Activated T-helper 9 cell treated with anti-CD3 and anti-CD28 coated beads, Interleukin-2, amount 50 U/mL, for 16 hours (primary cell): ENCODE measurements around the gene KIAA0930.
"Not testable (repeated sequence)": the region's sequence is repeated elsewhere in the genome, so short reads cannot be mapped to it uniquely, and the experiment has no call there.

Experiments
- DNase-seq: peaks from one replicate; pipeline ENCODE4 v3.0.0-alpha.2; 2020; ENCODE audit warnings: low read depth

Gene KIAA0930

DNA sequence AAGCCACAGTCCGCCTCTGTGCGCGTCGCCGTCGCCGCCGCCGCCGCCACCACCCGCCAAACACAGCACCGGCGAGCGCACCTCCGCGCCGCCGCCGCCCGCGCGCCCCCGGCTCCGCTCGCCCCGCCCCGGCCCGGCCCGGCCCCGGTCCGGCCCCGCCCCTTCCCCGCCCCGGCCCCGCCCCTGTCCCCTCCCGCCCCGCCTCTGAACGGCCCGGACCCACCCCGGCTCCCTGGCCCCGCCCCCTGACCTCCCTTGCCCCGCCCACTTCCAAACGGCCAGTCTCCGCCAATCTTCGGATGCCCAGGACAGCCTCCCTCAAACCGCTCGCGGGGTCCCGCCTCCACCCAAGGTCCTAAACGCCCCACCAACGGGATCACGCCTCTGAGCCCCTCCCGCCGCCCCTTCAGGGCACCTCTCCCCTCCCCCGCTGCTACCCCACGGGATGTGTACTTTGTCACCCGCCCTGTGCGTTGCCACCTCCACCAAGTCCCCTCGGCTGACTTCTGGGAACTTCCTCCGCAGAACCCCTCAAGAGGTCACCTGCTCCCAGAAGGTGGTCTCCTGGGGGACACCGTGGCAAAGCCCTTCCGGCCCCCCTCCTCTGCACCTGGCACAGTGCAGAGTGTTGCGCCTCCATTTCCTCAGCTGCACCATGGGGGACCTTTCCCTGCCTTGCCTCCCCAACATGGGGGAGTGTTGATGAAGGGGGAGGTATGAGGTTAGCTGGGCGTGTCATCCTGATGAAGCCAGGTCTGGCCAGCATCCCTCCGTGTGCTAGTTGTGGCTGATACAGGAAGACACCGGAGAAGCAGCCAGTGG is at the start of gene KIAA0930:
Gene KIAA0930, minus strand, starts transcription at position 85 of the 822 bp plus-strand sequence. CDS start 191 bp downstream, outside the sequence.
- peak; percentile 73 for DNase-seq

DNA sequence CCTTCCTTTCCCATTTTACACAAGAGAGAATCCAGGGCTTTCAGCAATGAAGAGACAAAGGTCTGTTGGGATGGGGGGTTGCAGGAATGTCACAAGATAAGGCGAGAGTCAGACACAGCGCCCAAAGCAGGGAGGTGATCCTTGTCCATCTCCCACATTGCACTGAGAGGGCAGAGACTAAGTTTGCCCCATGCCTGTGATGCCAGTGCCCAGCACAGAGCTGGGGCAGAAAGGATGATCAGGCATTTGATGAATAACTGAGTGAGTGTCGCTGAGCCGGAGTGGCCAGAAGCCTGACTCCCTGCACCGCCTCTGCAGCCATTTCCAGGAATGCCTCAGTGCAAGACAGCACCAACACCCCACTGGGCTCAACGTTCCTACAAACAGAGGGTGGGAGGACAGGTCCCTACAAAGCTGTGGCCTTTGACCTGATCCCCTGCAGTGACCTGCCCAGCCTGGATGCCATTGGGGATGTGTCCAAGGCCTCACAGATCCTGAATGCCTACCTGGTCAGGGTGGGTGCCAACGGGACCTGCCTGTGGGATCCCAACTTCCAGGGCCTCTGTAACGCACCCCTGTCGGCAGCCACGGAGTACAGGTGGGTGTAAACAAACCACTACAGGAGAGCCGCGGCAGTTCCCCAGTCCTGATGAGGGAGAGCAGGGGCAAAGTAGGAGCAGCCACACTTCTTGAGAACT is 46.3 kb upstream of the KIAA0930 start:
- DNase-seq, result no peak

DNA sequence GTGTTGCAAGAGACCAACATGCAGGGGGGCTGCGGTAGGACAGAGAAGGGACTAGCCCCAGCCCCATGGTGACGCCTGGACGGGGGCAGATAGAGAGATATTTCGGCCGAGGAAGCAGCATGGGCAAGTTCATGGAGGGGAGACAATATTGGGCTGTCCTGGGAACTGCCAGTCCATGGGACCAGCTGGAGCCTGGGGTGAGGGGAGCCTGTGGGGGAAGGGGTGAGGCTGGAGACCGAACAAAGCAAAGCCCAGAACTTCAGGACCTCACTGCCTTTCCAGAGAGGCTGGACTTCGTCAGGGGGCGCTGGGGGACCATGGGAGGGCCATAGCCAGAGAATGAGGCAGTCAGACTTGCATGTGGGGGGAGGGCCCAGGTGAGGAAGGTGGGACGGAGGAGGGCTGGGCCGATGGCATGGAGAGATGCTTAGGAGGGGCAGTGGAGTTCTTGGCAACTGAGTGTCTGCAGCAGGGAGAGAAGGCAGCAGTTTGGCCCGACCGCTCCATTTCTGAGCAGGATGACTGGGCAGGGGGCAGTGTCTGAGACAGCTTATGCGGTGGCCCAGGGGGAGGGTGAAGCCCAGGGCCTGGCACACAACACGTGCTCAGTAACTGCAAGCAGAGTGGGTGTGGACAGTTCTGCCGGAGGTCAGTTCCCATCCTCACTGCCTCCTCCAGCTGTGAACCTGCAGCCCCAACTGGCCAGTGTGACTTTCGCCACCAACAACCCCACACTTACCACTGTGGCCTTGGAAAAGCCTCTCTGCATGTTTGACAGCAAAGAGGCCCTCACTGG is 44.8 kb upstream of the KIAA0930 start:
- no peak for DNase-seq

DNA sequence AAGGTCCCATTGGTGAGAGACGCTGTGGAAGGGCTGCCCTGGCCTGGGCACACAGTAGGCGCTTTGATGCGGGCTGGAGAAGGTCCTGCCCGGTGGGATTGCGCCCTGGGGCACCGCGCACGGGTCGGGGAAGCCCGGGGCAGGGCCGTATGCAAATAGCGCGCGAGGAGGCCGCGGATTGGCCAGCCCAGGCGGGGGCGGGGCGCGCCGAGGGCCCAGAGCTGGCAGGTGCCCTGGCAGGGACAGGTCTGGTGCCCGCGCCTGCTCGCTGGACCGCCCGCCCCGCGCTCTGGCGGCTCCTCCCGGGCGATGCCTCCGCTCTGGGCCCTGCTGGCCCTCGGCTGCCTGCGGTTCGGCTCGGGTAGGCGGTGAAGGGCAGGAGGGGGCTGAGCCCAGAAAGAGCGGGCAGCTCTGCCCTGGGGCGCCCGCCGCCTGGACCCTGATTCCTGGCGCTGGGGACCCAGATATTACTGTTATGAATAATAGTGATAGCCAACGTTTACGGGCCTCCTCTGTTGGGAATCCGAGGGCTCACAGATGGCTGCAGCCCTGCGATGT is 44.1 kb upstream of the KIAA0930 start, which contains the start of gene UPK3A:
Gene UPK3A, plus strand, starts transcription at position 245 of the 558 bp plus-strand sequence. Its CDS starts 65 bp downstream, at position 310.
- DNase-seq, result peak; percentile 39

DNA sequence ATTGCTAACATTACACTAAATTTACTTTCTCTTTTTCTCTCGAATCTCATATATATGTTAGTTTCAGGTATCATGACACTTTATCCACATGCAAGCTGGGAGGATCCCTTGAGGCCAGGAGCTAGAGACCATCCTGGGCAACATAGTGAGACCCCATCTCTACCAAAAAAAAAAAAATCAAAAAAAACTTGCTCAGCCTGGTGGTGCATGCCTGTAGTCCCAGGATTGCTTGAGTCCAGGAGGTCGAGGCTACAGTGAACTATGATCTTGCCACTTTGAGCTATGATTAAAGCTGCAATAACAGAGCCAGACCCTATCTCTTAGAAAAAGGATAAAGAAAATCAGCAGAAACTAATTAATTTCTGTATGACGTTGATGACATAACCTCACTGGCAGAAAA is 40.3 kb upstream of the KIAA0930 start:
- DNase-seq, result no peak

DNA sequence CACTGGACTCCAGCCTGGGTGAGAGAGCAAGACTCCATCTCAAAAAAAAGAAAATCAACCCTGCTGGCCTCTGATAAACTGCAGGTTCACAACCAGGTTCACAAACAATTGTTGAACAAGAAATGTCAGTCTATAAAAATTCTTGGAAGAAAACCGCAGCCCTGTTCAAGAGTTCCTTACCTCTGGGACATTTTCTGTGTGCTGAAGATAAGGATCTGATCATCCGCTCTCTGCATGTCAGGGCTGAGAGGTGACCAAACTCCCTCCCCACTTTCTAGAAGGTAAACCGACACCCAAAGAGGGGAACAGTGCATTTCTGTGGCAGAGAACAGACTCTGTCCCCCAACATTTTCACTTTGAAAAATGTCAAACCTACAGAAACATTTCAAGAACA is 39.9 kb upstream of the KIAA0930 start:
- DNase-seq, result no peak

DNA sequence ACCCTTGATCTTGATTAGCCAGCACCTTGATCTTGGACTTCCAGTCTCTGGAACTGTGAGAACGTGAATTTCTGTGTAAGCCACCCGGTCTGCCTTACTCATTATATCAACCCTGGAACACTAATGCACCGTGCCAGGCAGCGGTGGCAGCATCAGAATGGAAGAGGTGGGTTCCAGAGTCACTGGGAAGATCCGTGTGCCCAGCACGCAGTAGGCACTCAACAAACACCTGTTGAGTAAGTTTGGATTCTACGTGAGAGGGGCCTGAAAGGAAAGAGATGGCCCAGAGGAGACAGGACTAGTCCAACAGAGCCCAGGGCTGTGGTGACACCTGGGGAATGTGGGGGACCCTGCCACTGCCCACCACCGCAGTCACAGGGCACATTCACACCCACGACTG is 37.4 kb upstream of the KIAA0930 start:
- no peak for DNase-seq

DNA sequence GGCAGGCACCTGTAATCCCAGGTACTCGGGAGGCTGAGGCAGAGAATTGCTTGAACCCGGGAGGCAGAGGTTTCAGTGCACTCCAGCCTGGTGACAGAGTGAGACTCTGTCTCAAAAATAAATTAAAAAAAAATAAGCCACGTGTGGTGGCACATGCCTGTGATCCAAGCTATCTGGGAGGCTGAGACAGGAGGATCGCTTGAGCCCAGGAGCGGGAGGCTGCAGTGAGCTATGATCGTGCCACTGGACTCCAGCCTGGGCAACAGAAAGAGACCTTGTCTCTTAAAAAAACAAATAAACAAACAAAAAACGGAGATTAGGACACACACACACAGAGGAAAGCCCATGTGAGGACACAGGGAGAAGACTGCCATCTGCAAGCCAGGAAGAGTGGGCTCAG is 37.0 kb upstream of the KIAA0930 start:
- not testable (repeated sequence) for DNase-seq

DNA sequence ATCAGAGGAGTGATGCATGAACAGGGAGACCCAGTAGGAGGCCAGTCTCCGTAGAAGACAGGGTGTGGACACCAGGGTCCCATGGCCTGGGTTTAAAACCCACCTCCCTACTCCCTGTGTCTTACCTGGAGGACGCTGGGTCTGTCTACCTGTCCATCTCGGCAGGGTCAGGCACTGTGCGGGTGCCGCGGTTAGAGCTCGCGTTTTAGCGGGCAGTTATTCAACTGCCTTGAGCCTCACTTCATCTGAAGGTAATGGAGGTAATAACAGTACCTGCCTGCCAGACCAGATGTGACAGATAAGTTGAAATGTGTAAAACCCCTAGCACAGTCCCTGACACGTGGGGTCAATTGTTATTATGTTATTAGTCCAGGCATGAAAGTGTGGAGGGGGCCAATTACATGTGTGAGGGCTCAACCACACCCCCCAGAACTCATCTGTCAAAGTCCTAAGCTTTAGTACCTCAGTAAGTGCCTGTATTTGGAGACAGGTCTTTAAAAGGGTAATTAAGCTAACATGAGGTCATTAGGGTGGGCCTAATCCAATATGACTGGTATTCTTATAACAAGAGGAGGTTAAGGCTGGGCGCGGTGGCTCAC is 35.9 kb upstream of the KIAA0930 start:
- DNase-seq, result no peak

DNA sequence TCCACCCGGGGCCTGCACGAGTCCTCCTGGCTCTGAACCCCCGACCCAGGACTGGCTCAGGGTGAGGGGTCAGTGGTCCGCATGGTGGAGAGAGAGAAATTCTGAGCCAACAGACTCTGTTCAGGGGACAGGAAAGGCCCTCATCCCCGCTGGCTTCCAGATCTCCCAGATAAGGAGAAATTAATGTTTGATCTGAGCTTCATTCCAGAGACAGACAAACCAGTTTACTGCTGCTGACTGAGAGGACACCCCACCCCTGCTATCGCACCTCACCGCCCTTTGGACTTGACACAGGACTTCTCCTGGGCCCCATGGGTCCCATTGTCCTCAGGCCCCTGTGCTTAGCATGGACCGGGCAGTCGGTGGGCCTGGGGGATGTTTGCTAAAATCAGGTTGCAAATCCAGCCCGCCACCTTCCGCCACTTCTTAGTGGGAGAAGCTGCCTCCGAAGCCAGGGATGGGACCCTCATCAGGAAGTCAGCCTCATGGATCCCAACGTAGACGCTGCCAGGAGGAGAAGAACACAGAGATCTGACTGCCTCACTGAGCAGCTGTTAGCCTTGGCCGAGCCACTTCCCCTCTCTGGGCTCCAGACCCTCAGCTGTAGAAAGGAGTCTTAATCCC is 32.9 kb upstream of the KIAA0930 start:
- DNase-seq, result no peak

DNA sequence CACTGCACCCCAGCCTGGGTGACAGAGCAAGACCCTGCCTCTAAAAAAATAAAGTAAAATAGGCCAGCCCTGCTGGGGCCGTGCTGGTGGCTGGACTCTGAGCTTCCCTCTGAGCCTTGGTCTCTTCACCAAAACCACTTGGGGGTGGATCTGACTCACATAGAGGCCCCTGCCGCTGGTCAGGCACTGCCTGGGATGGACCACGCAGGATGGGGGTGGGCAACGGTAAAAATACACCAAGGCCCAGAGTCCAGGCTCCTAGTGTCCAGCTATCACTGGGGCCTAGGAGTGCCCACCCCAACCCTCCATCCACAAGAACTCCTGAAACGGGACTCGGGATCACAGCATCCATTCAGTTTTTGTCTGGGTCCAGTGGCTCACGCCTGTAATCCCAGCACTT is 31.8 kb upstream of the KIAA0930 start:
- no peak for DNase-seq

DNA sequence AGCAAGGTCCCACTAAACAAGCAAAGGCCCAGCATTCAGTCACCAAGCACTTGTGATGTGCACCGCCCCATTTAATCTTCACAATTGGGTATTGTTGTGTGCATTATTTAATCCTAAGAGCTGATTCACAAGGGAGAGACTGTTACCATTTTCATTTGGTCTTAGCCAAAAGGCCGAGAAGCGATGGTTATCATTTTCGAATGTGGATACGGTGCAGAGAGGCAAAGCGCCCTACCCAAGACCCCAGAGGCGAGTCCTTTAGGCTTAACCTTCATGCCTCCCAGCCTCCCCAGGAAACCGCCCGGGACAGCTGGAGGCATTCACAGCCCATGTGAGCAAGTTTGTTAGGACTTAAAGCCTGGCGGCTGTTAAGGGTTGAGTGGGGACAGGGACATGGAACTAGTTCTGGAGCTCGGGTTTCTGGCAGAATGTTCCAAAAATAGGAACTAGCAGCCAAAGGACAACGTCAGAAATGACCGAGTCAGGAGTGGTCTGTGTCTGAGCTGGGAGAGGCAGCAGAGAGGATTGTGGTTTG is 31.0 kb upstream of the KIAA0930 start:
- no peak for DNase-seq

DNA sequence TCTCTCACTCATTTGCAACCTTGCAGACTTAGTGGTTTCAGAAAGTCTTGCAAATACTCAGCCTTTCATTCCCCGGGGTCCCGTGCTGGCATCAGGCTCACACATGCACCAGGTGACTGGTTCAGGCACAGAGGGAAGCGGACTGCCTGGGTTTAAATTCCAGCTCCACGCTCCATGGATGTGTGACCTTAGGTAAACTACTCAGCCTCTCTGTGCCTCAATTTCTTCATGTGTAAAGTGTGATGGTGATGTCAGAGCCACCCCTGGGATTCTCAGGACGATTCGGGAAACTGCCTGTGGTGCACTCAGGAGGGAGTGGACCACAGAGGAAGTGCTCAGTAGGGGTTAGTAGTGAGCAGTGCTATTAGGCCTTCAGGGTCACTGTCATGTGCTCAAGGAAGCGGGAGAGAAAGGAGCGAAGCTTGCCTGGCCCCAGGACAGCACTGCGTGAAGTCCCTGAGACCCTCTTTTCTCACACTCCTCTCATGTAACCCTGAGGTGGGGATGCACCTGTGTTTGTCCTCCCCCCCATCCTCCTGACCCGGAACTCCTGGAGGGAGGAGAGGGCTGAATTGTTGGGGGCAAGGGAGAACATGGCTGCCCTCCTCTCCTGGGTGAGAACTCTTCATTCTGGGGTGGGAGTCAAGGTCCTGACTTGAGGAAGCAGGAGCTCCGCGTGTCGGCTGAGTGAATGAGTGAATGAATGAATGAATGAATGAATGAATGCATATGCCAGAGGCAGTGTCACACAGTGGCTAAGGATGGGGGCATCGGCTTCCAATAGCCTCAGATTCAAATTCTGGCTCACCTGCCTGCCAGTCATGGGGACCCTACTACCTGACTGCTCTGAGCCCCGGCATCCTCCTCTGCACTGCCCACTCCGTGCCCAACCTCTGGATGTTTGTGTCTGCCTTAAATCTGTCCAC is 29.7 kb upstream of the KIAA0930 start:
- no peak for DNase-seq

DNA sequence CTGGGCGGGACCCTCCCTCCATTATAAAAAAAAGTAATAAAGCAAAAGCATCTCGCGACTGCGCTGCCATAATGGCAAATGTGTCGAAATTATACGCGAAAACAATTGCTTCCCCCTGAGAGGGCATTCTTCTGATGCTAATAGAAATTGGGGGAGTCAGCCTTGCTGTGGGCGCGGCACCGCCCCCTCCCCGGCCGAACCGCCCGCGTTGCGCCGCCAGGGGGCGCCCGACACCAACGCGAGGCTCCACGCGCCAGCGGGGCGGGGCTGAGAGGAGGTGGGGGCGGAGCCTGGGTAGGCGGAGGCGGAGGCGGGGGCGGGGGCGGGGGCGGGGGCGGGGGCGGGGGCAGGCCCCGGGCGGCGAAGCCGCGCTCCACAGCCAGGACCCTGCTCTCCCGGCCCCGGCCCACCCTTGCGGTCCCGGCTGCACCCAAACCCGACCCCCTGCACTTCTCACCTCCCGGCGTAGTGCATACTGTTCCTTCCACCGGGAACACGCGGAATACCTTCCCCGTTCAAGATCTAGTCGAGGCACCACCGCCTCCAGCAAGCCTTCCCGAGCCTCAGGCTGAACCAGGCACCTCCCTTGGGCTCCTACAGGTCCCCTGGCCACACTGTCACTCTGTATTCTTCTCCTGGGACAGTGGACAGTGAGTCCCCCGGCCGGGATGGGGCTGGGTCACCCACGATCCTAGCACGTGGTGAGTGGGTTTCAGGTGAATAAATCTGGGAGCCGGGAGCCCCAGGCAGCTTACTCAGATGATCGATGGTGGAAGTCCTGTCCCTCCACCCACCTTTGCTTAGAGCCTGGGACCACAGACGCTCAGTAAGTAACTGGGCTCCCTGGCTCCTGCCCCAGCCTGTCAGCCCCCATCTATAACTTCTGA is 28.5 kb upstream of the KIAA0930 start:
- DNase-seq, result peak; percentile 83

DNA sequence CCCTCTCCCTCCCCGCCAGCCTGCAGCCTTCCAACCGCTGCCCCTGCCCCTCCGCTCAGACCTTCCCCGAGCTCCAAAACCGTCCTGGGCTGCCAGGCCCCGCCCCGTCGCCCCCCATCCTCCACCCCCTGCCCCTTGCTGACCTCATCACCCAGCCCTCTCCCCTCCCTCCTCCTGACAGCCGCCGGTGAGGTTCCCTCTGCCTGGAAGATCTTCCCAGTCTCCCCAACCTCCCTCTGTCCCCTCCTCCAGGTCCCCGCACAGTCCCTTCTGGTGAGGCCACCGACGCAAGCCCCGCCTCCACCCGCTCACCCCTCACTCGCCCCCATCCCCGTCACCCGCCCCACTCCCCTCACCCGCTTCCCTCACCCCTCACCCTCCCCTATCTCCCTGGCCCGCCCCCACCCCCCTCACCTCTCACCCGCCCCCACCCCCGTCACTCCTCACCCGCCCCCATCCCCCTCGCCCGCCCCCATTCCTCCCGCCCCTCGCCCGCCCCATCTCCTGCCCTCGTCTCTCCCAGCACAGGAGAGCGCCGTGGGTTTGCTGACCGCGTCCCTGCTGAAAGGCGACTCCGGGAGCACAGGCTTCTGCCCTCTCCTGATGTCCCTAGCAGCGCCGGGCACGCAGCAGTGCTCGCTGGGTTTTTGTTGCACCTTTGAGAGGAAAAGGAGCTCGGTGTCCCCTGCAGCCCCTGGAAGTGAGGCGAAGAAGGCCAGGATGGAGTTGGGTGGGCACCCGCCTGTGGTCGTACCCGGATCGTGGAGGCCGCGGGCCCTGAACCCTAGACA is 27.7 kb upstream of the KIAA0930 start:
- peak; percentile 8 for DNase-seq

DNA sequence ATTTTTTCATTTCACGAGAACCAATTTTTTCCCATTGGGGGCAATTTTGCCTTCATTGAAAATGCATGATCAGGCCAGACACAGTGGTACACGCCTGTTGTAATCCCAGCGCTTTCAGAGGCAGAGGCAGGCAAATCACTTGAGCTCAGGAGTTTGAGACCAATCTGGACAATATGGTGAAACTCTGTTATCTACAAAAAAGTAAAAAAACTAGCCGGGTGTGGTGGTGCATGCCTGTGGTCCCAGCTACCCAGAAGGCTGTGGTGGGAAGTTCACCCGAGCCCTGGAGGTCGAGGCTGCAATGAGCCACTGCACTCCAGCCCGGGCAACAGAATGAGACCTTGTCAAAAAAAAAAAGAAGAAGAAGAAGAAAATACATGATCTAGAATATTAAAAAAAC is 24.8 kb upstream of the KIAA0930 start:
- no peak for DNase-seq

DNA sequence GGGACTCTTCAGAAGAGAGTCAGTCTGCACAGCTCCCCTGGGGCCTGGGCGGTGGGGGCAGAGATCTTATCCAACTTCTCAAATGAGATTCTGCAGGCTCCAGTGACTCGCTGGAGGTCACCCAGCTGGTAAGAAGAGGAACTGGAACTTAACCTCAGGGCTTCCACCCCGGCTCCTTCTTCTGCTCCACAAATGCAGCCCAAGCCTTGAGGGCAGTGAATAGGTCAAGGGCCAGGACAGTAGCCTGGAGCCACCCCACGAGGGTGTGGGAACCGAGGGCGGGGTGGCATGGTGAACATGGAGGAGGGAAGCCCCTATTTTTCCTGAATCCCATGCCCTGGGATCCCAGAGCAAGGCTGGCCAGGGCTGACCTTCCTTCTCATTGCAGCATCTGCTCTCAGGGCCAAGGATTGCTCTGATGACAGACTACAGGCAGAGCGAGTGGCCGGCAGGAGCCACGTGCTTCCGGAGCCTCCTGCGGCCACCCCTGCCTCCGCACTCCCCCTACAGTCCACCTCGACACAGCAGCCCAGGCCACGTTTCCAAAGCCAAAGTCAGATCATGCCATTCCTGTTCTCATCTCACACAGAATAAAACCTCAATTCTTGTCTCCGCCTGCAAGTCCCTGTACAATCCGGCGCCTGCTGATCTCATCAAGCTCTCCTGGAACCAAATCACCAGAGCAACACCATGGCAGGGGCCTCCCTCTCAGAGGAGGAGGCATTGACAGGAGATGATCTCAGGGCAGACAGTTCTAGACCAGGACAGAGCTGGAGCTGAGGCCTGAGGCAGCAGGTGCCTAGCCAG is 23.0 kb upstream of the KIAA0930 start:
- DNase-seq, result no peak
